Limb (tissue), 2 donors: ENCODE data around the gene ACTL9.

Experiments used
- DNase-seq, 2 donors: peaks; one replicate each; pipeline ENCODE4 v3.0.0-alpha.2; 2016; ENCODE audit errors: extremely low spot score in 2 of 2

Gene ACTL9

DNA sequence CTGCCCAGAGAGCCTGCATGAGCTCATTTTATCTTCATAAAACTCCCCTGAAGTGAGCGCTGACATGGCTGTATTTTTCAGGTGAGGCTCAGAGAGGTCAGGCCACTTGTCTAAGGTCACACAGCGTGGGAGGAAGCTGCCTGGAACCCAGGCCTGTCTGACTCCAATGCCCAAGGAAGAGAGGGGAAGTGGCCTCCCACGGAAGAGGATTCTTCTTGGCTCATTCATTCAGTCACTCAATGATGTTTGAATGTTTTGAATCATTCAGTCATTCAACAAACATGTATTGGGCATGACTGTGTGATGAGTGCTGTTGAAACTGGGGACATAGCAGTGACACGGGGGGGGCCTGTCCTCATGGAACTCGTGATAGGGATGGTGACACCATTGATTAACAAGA lies 12.0 kb downstream of the ACTL9 start:
- DNase-seq: no peak

DNA sequence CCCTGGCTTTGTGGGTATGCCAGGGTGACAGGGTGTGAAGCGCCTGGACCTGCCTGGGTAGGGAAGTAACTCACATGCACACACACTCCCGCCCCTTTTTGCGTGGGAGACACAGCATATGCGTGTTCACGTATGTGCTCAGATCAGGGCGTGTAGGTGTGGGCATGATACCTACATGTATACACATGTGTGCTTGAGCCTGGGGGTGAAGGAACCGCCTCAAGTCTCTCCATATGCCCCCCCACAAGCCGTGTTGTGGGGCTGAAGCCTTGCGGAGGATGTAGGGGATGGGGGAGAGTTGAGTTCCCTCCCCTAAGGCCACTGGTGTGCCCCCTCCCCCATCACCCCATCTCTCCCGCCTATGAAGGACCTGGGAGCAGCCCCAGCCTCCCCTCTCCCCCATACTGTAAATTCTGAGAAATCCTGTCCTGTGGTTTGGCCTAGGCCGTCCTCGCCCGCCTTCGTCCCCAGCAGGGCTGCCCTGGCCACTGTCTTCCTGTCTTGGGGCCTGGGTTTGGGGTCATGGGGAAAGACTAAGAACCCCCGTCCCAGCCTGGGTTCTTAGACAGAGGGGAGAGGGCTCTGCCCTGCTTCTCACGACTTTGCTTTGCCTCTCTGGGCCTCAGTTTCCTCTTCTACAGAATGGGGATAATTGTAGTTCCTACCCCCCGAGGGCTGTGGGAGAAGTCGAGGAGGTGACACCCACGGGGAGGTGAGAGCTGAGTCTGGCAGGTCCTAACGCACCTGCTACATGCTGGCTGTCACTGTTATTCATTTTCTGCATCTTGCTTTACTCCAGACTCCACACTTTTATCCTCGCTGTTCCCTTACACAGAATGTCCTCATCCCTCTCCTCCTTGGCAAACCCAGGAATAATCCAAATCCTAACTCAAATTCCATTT lies 14.3 kb downstream of the ACTL9 start:
- no peak for DNase-seq

DNA sequence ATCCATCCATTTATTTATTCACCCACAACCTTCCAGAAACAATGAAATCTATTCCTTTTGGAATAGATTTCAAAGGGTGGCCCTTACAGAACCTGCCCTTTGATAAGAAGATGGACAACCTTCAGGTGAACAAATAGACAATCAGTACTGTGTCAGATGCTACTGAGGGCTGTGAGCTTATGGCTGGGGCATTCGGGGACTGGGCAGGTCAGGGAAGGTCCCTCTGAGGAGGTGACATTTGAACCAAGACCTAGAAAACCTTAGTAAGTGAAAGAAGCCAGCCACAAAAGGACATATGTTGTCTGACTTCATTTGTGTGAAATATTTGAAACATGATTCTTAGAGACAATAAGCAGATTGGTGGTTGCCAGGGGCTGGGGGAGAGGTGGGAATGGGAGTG lies 15.7 kb downstream of the ACTL9 start:
- DNase-seq: no peak

DNA sequence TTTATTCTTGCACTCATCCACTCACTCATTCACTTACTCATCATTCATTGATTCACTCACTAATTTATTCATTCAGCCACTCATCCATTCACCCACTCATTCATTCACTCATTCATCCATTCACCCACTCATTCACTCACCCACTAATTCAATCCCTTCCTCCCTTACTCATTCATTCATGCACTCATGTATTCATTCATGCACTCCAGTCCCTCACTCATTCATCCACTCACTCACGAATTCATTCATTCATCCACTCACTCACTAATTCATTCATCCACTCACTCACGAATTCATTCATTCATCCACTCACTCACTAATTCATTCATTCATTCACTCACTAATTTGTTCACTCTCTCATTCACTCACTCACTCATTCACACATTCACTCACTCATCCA lies 16.1 kb downstream of the ACTL9 start:
- DNase-seq: no peak

DNA sequence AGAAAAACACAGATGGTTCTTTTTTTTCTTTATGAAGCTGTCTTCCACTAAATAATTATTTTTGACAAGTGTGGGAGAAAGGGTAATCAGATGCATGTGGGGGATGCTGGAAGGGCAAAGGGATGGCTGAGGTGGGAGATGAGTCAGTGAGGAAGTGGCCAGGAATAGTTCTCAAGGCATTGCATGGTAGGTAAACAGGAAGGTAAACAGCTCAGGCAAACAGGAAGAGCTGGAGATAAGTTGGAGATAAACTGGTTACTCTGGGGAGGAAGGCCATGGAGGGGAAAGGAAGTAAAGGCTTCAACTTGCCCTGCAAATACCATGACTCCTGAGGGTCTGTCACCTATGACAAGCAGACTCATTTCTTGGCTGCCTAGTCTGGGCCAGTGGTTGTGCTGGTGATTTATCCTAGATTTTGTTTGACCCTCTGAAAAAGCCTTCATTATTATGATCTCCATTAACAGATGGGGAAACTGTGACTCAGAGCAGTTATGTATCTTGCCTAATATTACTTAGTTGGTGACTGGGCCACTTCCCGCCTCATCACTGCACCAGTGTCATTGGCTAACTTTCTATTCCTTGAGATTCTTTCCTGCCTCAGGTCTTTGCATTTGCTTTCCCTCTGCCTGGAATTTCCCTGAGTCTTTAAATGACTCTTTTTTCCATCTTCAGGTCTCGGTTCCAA lies 17.1 kb downstream of the ACTL9 start:
- DNase-seq: no peak

DNA sequence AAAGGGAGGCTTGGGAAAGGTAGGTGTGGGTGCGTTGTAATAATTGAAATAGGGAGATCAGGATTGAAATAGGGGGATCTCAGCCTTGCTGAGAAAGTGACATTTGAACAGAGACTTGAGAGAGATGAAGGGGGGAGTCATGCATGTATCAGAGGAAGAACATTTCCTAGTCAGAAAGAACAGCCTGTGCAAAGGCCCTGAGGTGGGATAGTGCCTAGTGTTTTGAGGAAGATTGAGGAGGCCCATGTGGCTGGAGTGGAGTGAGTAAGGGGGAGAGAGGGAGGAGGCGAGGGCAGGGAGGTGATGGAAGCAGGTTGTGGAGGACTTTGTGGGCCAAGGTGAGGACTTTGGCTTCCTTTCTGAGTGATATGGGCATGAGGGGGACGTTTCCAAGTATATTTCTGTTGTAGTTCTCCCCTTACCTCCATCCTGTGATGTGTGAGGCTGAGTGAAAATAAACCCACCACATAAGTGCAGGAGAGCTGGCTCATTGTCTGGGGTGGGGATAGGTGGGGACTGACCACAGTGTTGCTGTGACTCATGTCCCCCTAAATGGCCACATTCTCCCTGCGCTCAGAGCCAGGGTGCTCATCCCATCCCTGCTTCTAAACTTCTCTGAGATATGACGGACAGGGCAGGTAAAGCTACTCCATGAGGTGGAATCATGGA lies 17.8 kb downstream of the ACTL9 start:
- no peak for DNase-seq

DNA sequence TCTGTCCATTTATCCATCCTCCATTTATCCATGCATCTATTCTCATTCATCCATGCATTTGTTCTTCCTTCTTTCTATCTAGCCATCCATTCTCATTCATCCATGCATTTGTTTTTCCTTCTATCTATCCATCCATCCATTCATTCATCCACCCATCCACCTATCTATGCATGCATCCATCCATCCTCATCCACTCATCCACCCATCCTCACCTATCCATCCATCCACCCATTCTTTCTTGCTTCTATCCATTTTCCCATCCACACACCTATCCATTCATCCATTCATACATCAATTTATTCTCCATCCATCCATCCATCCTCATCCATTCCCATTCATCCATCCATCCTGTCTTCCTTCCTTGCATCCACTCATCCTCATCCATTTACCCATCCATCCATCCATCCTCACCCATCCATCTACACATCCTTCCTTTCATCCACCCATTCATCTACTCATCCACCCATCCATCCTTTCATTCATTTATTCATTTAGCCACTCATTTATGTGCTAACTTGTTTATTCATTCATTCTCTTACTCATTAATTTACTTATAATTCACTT lies 20.3 kb downstream of the ACTL9 start:
- DNase-seq: no peak

DNA sequence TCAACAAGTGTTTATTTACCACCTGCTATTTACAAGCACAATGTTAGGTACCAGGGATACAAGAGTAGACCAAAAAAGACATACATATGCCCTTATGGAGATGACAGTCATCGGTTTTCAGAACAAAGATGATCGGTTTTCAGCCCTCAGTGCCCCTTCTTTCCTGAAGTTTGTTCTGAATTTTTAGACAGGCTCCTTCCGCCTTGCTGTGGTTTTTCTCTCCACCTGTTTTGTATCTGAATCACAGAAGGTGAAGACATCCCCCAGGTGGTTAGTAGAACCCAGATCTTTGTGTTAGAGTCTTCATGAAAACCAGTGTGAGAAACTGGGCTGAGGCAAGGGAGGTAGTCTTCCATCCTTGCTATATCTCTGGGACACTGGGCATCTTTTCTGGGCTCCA lies 23.5 kb downstream of the ACTL9 start:
- DNase-seq: no peak

DNA sequence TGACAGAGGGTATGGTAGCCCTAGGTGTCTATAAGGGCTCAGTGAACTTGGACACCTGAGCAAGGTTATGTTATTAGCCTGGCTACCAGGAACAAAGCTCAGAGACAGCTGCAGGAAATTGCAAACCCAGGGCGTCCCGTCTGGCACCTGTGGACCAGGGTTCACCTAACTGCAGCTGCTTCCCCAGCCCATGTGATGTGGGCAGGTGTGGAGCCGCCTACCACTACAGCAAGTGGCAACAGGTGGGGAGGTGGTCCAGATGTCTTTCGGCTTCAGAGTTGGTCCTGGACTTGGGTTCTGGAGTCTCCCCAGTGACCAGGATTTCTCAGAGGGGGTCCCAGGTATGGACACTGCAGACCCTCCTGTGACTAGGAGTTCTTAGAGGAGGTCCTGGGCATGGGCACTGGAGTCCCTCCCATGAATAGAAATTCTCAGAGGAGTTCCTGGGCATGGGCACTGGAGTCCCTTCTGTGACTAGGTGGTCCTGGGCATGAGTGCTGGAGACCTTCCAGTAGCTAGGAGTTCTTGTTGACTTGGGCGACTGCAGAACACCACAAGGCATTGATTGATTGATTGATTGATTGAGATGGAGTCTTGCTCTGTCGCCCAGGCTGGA lies 25.2 kb downstream of the ACTL9 start:
- DNase-seq: no peak

DNA sequence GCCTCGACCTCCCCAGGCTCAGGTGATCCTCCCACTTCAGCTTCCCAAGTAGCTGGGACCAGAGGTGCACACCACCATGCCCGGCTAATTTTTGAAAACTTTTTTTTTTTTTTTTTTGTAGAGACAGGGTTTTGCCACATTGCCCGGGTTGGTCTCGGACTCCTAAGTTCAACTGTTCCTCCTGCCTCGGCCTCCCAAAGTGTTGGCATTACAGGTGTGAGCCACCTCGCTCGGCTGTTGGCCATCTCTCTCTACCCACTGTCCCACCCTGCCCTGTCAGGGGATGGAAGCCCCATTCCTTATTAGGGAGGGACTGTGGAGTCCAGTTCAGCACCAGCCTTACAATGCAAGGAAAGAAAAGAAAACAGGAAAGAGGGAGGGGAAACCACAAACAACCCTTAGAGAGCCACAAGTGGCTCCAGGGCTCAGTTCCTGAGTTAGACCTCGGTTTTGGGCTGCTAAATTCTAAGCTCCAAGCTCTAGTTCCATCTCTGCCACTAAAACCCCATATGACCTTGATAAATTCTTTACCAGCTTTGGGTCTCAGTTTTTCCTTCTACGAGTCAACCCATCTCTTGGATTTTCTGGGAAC lies 31.7 kb downstream of the ACTL9 start:
- no peak for DNase-seq

DNA sequence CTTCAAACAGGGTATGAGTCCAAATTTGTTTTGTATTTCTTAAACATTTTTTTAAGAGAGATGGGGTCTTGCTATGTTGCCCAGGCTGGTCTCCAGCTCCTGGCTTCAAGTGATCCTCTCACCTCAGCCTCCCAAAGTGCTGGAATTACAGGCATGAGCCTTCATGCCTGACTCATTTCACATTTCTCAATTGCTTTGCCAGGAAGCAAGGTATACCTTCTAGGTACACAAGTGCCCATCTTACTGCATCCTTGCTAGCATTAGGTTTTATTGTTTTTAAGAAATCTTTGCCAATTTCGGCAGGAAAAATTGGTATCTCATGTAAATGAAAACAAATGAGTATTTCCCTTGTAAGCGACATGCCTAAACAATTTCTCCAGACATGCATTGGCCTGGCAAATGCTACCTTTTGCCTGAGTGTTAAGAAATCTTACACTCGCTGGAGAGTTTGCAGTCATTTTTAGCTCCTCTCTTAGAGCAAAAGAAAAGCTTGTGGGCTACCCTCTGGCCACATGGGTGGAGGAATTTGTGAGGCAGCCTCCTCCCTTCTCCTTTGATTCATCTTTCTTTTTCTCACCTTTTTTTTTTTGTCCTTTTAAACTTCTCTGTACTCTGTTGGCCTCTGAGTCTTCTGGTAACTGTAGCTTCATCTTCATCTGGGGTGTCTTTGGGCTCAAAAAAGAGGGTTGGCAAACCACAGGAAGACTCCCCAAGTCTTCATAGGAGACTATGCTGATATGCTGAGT lies 33.0 kb downstream of the ACTL9 start:
- DNase-seq: no peak

DNA sequence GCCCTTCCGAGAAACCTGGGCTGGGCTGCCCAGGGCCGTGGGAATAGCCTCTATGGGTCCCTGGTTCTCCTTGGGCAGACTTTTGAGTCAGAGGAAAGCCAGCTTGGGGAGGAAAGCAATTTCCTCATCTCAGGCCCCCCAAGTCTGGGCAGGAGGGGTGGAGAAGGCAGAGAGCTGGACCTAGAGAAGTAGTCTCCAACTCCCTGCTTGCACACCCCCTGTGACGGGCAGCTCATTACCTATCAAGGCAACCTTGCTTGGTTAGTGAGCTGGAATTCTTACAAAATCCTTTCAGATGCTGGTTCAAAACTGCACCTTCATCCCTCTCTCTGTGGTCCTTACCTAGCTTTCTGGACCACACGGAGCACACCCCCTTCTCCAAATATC lies 33.9 kb downstream of the ACTL9 start:
- DNase-seq: no peak

DNA sequence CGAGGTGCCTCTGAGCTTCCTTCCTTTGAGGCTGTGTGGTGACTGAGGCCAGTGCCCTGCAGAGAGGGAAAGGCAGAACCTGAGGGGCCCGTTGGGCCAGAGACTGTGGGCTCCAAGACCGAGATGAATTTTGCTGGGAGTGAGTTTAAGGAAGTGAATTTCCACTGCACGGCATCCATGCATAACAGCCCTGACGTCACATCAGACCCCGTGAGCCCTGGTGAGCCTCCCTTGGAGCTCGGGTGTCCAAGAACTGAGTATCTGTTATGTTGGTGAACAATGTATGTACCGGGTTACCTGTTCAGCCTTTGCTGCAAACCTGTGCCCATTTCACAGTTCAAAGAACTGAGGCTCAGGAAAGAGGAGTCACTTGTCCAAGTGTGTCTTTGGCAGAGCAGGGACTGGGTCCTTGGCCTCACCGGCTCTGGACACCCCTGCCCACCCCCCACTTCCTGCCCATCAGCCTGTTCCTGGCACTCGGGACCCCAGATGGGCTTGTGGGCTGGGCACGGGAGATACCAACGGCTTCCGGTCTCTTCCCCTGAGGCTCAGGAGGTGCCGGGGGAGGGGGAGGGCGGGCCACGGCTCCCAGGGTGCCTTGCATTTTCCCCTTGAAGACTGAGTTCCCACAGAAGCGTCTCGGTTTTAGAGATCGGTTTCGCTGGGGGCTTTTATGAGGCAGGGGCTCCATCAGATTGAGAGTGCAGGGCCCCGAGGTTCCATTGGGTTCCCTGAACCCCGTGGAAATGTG lies 34.5 kb downstream of the ACTL9 start:
- no peak for DNase-seq

DNA sequence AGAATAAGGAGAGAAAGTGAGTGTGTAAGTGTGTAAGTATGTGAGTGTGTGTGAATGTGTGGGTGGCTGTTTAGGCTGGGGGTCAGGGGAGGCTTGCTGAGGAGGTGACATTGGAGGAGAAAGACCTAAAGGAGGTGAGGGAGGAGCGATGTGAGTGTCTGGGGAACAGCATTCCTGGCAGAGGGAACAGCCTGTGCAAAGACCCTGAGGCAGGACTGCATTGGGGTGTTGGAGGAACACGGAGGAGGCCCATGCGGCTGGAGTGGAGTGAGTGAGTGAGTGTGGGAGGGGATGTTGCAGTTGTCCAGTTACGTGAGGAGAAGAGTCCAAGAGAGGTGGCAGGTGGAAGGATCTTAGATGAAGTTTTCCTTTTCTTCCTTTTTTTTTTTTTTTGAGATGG lies 36.3 kb downstream of the ACTL9 start:
- no peak for DNase-seq

DNA sequence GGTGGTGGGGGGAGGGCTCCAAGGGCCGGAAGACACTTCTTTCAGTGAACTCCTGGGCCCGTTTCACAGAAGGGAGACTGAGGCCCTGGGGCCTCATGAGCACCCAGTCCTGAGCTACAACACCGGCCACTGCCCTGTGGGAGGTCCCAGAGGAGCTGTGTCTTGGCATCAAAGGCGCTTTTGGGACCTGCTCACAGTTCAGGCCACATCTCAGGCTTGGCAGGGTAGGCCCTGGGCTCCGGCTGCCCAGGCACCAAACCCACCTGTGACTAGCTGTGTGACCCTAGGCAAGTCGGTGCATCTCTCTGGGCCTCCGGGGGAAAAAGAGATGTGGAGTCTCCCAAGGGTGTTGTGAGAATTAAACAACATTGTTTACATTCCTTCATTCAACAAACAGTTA lies 38.7 kb downstream of the ACTL9 start:
- DNase-seq: no peak

DNA sequence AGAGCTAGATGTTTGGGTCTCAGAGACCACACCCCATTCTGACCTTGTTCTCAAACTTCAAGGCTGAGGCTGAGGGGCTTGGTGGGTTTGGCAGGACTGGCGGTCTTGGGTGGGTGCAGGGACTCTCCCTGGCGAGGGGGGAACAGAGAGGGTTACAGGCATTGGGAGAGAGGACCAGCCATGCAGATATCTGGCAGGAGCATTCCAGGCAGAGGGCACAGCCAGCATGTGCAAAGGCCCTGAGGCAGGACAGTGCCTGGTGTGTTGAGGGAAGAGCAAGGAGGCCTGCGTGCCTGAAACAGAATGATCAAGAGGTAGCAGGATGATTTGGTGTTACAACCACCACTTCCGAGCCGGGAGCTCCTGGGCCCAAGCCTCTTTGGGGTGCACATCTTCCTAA lies 40.7 kb downstream of the ACTL9 start:
- no peak for DNase-seq

DNA sequence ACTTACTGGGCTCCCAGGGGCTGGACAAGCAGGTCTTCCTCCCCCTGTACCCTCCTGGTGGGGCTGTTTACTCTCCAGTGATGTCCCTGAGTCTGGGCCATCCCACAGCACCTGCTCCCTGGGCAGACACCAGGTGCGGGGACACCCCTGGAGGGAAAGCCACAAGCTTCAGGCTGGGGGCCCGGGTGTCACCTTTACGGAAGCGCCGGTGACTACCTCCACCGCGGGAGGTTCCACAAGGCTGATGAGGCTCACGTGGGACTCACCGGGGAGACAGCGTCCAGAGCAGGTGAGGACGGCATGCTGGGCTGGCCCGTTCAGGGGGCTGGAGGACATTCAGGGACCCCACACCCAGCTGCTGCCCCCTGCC lies 43.3 kb downstream of the ACTL9 start:
- DNase-seq: no peak

DNA sequence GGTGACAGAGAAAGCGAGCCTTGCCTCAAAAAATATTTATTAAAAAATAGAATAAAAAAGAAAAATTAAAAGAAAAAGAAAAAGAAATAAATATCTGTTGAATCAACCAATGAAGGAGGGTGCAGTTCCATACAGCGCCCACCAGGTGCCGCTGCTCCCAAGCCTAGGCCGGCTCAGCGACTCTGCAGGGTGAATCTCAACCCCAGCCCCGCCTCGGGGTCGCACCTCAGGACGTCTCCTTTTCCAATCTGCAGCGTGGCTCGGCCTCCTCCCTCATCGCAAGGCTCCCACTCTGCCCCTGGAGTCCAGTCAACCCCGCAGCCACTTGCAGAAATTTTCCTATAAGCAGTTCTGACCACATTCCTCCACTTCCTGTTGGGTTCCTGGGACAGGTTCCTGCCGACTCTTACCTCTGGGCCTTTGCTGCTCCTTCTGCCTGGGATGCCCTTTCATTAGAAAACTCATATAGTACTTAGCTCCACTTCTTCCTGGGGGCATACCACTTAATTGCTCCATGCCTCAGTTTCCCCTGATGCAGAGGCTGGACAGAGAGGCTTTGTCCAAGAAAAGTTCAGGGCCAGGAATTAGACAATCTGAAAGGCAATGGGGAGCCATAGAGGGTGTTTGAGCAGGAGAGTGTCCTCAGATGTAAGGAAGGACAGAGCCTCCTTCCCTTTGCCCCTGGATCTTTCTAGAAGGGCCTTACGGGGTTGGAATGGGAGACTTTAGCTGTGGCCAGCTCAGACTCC lies 43.8 kb downstream of the ACTL9 start:
- DNase-seq: peak; percentile 32 to 80

DNA sequence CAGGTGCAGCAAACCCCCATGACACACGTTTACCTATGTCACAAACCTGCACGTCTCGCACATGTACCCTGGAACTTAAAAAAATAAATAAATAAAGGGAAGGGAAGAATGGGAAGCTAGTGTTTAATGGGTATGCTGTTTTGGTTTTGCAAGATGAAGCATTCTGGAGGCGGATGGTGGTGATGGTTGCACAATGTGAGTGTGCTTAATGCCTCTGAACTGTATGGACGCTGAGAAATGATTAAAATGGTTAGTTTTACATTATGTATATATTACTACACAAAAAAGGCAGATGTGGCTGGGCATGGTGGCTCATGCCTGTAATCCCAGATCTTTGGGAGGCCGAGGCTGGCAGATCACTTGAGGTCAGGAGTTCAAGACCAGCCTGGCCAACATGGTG lies 50.4 kb downstream of the ACTL9 start:
- no peak for DNase-seq
